SH-SY5Y (cell line): ENCODE data around the gene OPA3.

ENCODE experiments used
- GATA2 ChIP-seq: IDR thresholded peaks from 2 replicates; pipeline ENCODE4 v1.6.1; 2011; ENCODE audit warnings: mild to moderate bottlenecking, low read depth, low read length
- GATA3 ChIP-seq: IDR thresholded peaks from 2 replicates; pipeline ENCODE4 v1.6.1; 2011; ENCODE audit warnings: low read depth, mild to moderate bottlenecking, low read length, moderate library complexity

- TF ChIP-seq GATA2 (no peak), GATA3 (no peak)
Measured at GRCh38 chr19:45495178-45495577, 89.4 kb downstream of the OPA3 start.
